Dedifferentiated amniotic fluid mesenchymal stem cell (primary cell): ENCODE results near the gene MLLT10.
"Not testable (repeated sequence)": the region's sequence is repeated elsewhere in the genome, so short reads cannot be mapped to it uniquely, and the experiment has no call there.

ENCODE experiments used
- DNase-seq: peaks from one replicate; pipeline ENCODE4 v3.0.0-alpha.2; 2016; ENCODE audit errors: extremely low spot score

MLLT10 gene

GRCh38 chr10:21694631-21695030 is 160.6 kb downstream of the MLLT10 start:
- no peak for DNase-seq

GRCh38 chr10:21696302-21696701 is 162.3 kb downstream of the MLLT10 start:
- DNase-seq, result no peak

- DNase-seq, result no peak
Measured at GRCh38 chr10:21699575-21699974, 165.5 kb downstream of the MLLT10 start.

- DNase-seq, result no peak
Measured at GRCh38 chr10:21700474-21700873, 166.4 kb downstream of the MLLT10 start.

GRCh38 chr10:21702633-21703111 is 168.6 kb downstream of the MLLT10 start:
- DNase-seq, result no peak

- no peak for DNase-seq
Measured at GRCh38 chr10:21705142-21705827, 171.3 kb downstream of the MLLT10 start.

GRCh38 chr10:21705828-21706176 is 171.8 kb downstream of the MLLT10 start:
- DNase-seq, result no peak

GRCh38 chr10:21707498-21707897 is 173.5 kb downstream of the MLLT10 start:
- no peak for DNase-seq

GRCh38 chr10:21712975-21713374 is 178.9 kb downstream of the MLLT10 start:
- DNase-seq, result no peak

GRCh38 chr10:21715531-21716195 is 181.6 kb downstream of the MLLT10 start:
- no peak for DNase-seq

- not testable (repeated sequence) for DNase-seq
Measured at GRCh38 chr10:21717437-21718054, 183.5 kb downstream of the MLLT10 start.

GRCh38 chr10:21719502-21719901 is 185.5 kb downstream of the MLLT10 start:
- DNase-seq, result no peak

GRCh38 chr10:21720090-21720489 is 186.1 kb downstream of the MLLT10 start:
- no peak for DNase-seq

- DNase-seq, result no peak
Measured at GRCh38 chr10:21721000-21721665, 187.1 kb downstream of the MLLT10 start.

GRCh38 chr10:21722209-21722608 is 188.2 kb downstream of the MLLT10 start:
- no peak for DNase-seq

- DNase-seq, result no peak
Measured at GRCh38 chr10:21724020-21724589, 190.1 kb downstream of the MLLT10 start.

GRCh38 chr10:21724687-21725367 is 190.8 kb downstream of the MLLT10 start:
- peak; percentile 99 for DNase-seq

- DNase-seq, result no peak
Measured at GRCh38 chr10:21726601-21727225, 192.7 kb downstream of the MLLT10 start.

- DNase-seq, result no peak
Measured at GRCh38 chr10:21727452-21728168, 193.6 kb downstream of the MLLT10 start.

- DNase-seq, result no peak
Measured at GRCh38 chr10:21728618-21729017, 194.6 kb downstream of the MLLT10 start.
